GM10847 (cell line): ENCODE results near the gene DPP10.

Source experiments
- POLR2A ChIP-seq: IDR thresholded peaks from 2 replicates; pipeline ENCODE4 v1.6.1; 2011; ENCODE audit not compliant: insufficient read length; ENCODE audit errors: extremely low read depth

The DPP10 gene

DNA sequence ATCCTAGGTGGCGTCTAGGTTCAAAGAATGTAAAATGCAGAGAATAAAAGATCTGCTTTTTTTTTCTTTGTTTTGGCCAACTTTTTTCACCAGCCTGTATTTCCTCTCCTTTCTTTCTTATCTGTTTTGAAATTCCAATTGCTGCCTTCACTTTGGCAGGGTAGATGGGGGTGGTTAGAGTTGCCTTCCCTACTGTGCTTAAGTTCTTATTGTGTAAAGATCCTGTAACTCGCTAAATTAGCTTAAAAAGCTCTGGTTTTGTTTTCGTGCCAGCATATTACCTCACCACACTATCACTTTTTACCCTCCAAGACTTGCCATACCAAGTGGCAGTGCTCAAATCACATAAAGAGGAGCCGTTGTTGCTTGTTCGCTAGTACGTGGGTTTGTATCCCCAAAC is 921.7 kb downstream of the DPP10 start:
- TF ChIP-seq POLR2A: no peak

DNA sequence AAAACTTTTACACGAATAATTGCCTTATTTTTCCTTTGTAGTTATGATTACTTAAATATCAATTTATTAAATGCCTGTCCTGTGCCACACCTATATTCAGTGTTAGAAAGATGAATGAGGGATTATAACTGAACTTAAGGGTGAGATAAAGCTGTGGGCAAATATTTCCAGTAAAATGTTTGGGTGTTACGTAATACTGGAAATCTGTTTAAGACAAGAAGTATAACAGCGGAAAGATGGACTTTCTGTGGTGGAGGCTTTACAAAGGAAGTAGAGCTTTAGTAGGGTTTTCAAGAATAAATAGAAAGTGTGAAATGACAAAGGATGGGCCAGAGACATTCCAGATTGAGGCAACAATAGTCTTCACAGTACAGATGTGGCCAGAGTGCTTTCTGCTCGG is 927.0 kb downstream of the DPP10 start:
- no peak for TF ChIP-seq POLR2A

DNA sequence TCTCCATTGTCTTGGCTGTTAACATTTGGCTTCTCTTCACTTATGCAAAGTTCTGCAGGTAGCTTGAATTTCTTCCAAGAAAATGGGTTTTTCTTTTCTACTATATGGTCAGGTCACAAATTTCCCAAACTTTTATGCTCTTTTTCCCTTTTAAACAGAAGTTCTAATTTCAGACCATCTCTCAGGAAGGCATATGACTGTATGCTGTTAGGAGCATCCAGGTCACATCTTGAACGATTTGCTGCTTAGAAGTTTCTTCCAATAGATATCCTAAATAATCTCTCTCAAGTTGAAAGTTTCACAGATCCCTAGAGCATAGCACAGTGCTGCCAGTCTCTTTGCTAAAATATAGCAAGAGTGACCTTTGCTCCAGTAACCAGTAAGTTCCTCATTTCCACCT is 932.5 kb downstream of the DPP10 start:
- no peak for TF ChIP-seq POLR2A

DNA sequence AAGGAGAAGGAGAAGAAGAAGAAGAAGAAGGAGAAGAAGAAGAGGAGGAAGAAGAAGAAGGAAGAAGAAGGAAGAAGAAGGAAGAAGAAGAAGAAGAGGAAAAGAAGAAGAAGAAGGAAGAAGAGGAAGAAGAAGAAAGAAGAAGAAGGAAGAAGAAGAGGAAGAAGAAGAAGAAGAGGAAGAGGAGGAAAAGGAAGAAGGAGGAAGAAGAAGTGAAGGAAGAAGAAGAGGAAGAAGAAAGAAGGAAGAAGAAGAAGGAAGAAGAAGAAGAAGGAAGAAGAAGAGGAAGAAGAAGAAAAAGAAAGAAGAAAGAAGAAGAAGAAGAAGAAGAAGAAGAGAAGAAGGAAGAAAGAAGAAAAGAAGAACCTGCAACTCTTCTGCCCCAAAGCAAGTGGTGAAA is 942.0 kb downstream of the DPP10 start:
- TF ChIP-seq POLR2A: no peak

DNA sequence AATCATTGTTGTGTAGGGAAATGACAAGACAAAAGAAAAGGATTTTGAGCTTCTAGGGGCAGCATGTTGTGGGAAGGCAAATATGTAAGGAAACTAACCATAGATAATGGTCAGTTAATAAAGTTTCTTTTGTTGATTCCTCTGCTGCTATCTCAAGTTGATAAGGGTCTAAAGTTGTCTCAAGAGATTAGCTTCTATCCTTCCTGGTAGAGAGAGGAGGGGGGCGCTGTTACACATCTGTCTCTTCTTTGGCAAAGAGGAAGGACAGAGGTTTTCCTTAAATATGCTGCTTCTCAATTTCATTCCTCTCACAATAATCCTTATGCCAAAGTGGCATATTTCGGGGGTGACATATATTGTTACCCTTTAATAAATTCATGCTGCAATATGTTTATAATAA is 944.0 kb downstream of the DPP10 start:
- no peak for TF ChIP-seq POLR2A

DNA sequence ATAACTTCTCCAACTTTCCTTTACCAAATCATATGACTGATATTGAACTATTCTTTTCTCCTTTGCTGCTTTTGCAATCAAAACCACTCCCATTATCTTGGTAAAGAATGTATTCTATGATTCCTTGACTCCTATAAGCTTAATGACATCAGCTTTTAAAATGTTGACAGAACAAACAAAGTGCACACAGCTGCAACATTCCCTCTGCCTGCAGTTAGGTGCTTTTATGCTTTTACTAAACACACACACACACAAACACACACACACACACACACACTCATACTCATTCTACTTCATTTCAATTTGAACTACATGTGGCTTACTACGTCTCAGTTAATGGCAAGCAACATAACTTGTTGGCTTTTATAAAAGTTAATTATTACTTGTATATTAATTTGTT is 946.6 kb downstream of the DPP10 start:
- TF ChIP-seq POLR2A: no peak

DNA sequence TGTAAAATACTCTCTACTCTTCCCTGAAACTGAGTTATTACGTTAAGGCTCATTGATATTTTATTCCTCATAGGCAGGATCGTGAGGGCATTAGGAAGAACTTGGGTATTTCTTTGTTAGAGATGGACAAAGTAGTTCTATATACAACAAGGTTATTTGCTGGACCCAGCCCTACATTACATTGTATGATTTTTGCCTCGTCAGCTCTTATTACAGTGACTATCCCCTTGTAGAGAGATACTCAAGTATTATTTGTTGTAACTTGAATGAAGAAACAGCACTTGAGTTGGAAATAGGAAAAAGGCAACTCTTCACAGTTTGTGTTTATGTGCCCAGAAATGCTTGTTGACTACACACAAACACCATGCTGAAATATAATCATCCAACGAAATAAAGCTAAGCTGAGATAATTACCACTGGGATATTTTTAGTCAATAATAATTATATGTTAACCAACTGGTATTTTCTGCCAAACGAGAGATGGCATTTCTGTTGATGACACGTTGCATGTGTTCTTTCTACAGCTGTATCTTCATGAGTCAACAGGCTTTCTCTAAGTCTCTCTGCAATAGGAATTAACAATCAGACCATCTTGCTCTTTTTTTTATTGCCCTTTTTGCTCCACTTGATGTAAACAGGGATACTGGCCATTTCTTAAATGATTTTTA is 947.6 kb downstream of the DPP10 start:
- no peak for TF ChIP-seq POLR2A

DNA sequence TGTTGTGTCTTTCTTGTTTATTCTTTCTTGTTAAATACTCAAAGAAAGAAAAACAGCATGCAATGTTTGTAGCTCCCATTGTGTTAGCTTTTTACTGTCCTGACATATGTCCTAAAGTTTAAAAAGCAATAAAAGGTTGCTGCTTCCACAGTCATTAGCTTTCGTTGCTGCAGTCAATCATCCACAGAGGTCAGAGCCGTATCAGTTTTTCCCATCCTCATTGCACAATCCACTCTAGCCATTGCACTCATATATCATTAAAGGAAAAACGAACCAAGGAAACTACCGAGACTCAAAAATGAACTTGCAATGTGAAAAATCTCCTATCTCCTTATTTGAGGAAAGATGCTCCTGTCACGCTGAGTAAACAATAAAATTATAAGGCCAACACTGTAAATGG is 954.1 kb downstream of the DPP10 start:
- TF ChIP-seq POLR2A: no peak

DNA sequence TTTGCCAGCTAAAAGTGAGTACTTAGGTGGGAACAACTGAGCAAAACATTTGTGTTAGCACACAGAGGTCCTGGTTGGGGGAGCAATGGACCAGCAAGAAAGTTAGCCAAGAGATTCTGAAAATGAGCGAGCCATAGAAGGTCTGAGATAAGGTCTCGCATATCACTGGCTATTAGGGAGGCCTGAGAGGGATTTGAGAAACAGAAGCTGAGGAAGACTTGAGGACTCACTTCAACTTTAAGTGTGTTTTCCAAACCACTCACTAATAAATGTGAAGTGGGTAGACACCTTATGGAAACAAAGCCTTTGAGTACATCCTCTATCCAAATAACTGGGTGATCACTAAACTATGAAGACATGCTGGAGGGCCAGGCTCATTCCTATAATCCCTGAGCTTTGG is 958.5 kb downstream of the DPP10 start:
- TF ChIP-seq POLR2A: no peak

DNA sequence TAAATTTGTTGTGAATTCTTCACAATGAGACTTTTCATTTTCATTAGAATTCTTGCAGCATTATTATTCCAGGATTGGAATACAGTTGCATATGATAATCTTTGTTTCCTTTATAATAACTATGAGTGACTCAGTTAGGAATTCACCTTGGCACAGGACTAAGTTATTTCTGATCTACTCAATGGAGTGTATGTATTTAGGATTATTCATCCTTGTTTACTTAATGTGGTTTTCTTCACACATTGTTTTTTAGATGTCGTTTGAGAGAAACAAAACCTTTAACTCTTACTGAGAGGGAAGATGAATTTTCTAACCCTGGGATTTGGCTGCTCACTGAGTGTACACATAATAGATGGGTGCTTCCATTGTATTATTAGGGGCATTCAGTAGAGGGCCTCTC is 970.1 kb downstream of the DPP10 start:
- no peak for TF ChIP-seq POLR2A

DNA sequence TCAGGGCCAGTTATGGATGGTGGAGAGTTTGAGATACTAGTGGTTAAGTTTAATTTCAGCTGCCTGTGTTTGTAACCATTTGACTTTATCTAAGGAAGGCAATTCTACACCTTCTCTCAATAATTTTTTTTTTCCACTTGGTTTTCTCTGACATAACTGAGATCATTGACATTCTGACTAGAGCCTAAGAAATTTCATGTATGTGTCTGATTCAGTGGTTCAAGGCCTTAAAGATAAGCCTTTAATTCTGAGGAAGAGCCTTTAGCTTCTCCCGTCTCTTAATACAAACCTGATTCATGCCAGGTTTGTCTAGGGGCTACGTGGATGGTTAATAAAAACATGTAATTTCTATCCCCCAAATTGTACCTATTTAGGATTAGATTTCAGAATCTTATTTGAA is 971.4 kb downstream of the DPP10 start:
- no peak for TF ChIP-seq POLR2A

DNA sequence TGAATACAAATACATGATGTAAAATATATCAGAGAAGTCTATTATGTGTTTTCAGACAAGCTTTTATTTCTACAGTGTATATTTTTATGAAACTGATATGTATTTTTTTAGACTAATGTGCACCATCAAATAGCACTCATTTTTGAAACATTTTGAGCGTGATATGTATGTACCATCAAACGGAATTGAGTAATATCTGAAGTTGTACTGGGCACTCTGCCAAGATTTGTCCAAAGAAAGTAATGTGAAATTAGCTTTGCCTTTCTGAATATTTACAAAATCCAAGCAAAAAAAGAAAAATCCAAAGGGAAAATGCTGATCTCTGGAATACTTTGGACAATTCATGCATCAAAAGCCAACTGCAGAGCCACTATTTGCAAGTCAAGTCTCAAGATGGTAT is 972.0 kb downstream of the DPP10 start:
- no peak for TF ChIP-seq POLR2A

DNA sequence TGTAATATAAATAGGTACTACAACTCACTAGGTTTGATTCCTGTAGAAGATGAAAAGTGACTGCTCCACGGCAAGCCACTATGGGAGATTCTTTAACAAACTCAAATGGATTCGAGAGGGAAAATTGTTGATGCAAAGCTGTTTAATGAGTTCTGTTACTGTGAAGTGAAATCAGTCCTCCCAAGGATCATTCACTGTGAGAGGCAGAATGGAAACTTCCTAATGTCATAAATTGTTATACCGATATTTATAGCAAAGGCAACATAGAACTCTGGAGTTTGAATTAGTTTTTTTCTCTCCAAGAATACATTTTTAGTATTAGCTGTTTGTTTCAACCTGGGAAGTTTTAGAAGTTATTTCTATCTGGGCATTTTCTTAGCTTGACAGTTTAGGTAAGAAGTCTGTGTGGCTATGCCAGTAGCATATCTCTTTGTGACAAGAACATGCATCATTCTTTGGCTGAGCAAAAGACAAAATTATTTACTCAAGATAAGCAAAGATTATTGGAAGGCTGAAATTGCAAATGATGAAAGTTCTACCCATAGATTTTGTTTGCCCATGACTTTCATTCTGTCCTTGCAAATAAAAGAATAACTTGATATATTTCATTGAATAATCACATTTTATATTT is 979.7 kb downstream of the DPP10 start:
- TF ChIP-seq POLR2A: no peak

DNA sequence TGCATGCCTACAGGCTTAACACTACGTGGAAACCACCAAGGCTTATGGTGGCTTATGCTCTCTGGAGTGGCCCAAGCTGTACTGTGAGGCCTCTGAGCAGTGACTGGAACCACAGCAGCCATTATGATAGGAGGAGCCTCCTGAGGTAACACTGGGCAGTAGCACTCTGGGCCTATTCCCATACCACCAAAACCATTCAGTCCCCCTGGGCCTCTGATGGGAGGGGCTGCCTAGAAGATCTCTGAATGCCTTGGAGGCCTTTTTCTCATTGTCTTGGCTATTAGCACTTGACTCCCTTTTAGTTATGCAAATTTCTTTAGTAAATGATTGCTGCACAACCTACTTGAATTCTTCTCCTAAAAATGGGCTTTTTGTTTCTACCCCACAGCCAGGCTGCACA is 985.0 kb downstream of the DPP10 start:
- no peak for TF ChIP-seq POLR2A

DNA sequence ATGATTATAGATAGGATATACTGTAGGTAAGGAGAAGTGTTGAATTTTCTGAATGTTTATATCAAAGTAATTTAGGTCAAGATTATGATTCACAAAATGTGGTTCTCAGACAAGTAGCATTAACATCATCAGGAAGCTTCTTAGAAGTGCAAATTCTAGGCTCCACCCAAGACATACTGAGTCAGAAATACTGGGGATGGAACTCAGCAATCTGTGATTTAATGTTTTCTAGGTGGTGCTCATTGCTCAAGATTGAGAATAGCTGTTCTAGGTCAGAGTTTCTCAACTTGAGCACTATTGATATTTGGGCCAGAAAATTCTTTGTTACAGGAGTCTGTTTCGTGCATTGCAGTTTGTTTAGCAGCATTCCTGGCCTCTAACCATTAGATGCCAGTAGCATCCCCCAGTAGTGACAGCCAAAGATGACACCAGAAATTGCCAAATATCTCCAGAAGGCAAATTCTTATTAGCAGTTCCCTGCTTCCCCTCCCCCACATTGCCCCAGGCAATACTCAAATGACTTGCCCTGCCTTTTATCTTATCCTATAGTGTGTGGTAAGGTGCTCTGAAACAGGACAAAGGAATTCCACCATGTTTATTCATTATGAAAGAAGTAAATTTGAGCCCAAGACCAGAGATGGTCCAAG is 1001.2 kb downstream of the DPP10 start:
- TF ChIP-seq POLR2A: no peak

DNA sequence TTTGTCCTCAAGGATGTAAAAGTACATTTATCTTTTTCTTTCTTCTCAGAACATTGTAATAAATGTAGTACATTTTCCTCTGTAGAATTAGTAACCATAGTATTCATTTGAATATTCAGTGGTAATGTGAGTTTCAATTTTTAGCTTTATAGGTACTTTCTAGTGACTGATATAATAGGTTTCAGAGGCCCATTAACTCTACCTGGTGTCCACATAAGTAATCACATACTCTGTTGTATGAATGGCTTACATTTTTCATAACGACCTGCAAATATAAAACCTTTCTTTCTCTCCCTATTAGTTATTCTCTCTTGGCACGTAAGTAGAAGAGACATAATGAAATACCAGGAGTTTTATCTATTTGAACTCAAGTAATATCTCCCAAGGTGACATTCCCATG is 1017.6 kb downstream of the DPP10 start:
- no peak for TF ChIP-seq POLR2A

DNA sequence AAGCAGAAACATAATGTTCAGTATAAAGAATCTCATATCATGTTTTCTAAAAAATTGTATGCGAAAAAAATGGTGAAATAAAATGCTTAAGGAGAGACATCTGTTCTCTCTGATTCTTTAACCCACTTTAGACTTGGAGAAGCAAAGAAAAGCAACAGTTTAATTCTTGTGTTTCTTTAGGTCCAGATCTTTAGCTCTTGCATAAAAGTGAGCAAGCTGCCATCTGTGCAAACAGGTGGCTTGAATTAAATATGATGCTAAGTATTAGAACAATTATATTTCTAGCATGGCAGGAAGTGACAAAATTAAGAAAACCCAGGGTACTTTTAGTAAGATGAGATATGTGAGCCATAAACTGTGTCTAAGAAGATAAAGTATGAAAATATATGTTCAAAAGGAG is 1038.3 kb downstream of the DPP10 start:
- no peak for TF ChIP-seq POLR2A
